Measurements from ENCODE around the gene RARA. TPM values are rescaled to one million over a fixed set of nuclear protein-coding genes. Genes with fewer than 3 reads are reported as not detected.

RARA gene
- 25.3 and 31.4 TPM in 2 replicates for total RNA-seq

DNA sequence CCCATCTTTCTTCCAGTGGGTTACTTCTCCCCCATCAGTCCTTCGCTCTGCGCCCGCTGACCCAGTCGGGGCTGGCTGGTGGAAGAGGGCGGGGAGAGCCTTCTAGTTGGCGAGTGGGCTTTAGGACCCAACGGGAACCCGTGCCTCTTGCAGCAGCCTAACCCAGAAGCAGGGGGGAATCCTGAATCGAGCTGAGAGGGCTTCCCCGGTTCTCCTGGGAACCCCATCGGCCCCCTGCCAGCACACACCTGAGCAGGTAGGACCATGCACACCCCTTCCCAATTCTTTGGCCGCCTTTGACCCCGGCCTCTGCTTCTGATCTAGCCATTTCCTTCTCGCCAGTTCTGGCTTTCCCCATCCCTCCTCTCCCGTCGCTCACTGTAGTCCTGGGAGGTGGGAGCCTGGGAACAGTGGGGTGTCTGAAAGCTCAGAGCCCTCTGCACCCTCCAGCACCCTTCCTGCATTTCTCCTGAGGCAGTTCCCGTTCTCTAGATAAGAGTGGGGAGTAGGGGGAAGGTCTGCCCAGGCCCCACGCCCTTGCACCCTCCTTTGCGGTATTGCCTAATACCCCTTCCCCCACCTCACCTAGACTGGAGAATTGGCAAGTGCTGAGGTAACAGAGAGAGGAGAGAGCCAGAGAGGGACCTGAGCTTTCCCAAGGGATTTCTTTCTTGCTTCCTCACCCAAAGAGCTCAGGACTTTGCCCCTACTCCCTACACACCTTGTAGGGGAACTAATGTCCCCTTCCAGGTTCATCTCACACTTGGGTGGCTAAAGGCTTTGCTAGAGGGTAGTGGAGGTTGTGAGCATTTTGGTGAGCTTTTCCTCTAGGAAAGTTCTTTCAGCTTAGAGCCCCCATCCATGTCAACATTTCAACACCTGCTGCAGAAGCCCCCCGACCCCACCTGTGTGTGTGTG is at the start of gene RARA:
Gene RARA, plus strand, starts transcription at position 150 of the 918 bp plus-strand sequence. CDS start 22,039 bp downstream, outside the sequence.

DNA sequence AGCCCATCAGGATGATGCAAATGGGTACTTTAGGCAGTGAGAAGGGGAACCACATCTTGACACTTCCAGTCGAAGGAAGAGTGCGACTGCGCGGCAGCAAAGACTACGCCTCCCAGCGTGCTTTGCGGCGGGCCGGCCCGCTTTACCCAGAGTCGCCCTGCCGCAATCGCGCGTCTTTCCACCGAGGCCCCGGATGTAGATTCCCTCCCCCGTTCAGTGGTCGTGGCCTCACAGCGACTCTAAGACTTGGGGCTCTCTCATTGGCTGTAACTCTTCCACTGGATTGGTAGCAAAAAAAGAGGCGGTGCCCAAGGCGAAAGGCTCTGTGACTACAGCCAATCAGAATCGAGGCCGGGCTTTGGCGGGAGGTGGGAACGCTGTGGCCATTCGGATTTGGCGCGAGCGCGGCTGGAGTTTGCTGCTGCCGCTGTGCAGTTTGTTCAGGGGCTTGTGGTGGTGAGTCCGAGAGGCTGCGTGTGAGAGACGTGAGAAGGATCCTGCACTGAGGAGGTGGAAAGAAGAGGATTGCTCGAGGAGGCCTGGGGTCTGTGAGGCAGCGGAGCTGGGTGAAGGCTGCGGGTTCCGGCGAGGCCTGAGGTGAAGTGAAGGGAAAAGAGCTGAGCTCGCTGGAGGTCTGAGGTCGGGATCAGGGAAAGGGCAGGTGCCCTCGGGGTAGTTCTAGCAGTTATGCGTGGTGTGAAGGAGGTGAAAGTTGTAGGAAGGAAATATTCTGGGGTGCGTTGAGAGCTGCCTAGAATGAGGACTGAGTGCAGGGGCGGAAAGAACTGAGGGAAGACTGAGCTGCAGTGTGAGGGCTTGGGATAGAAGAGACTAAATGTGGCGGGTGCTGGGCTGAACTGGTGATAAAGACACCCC is 21.2 kb upstream of the RARA start, which contains the start of gene CDC6:
Gene CDC6, plus strand, starts transcription at position 386 of the 876 bp plus-strand sequence. CDS start 1,542 bp downstream, outside the sequence.

GRCh38 chr17:40364121-40364861 is 55.3 kb downstream of the RARA start, which contains the start of gene GJD3:
GJD3 (minus strand) TSS chr17:40364737; CDS start chr17:40363815, 922 bp downstream.

Other genes starting within 250 kb of the RARA start
- gene THRA, start 246.2 kb upstream of the RARA start, total RNA-seq: 5.2 and 6.7 TPM in 2 replicates
- 1.8 and 4.1 TPM in 2 replicates for gene NR1D1, start 208.6 kb upstream of the RARA start, total RNA-seq
- gene MSL1, start 187.2 kb upstream of the RARA start, total RNA-seq: 35.8 and 47.3 TPM in 2 replicates
- 19.9 and 23.1 TPM in 2 replicates for gene CASC3, start 168.6 kb upstream of the RARA start, total RNA-seq
- gene RAPGEFL1, start 131.7 kb upstream of the RARA start, total RNA-seq: 58.6 and 63.5 TPM in 2 replicates
- 7.8 and 15.0 TPM in 2 replicates for gene WIPF2, start 89.9 kb upstream of the RARA start, total RNA-seq
- gene CDC6, start 21.3 kb upstream of the RARA start, total RNA-seq: 29.6 and 30.2 TPM in 2 replicates
- gene GJD3, start 55.6 kb downstream of the RARA start, total RNA-seq: not detected in 2 replicates
- gene TOP2A, start 108.7 kb downstream of the RARA start, total RNA-seq: 89.1 and 102 TPM in 2 replicates
- gene IGFBP4, start 134.3 kb downstream of the RARA start, total RNA-seq: 33.6 and 35.5 TPM in 2 replicates
- gene TNS4, start 192.4 kb downstream of the RARA start, total RNA-seq: 179 and 332 TPM in 2 replicates

All from airway epithelial cell (primary cell).